Cortex of kidney (tissue), 1 donor: ENCODE measurements around the gene TRAF7.

ENCODE experiments used
- DNase-seq: peaks from one replicate; lab custom pipeline; 2025; lab: John Stamatoyannopoulos, UW

TRAF7 gene

GRCh38 chr16:2181952-2182351 is 26.4 kb downstream of the TRAF7 start:
- DNase-seq: no peak

- no peak for DNase-seq
Observed at GRCh38 chr16:2183671-2184070, 28.1 kb downstream of the TRAF7 start.

- no peak for DNase-seq
Observed at GRCh38 chr16:2184346-2184745, 28.8 kb downstream of the TRAF7 start.

- DNase-seq: no peak
Observed at GRCh38 chr16:2184962-2185361, 29.4 kb downstream of the TRAF7 start.

- no peak for DNase-seq
Observed at GRCh38 chr16:2186064-2186463, 30.5 kb downstream of the TRAF7 start.

- no peak for DNase-seq
Observed at GRCh38 chr16:2186505-2186904, 30.9 kb downstream of the TRAF7 start.

GRCh38 chr16:2187212-2187611 is 31.6 kb downstream of the TRAF7 start:
- DNase-seq: no peak

GRCh38 chr16:2188395-2188794 is 32.8 kb downstream of the TRAF7 start:
- DNase-seq: no peak

GRCh38 chr16:2189252-2189893 is 33.8 kb downstream of the TRAF7 start:
- no peak for DNase-seq

GRCh38 chr16:2190002-2190658 is 34.5 kb downstream of the TRAF7 start:
- no peak for DNase-seq

- DNase-seq: no peak
Observed at GRCh38 chr16:2190659-2191445, 35.3 kb downstream of the TRAF7 start.

- no peak for DNase-seq
Observed at GRCh38 chr16:2191446-2191706, 35.8 kb downstream of the TRAF7 start.

- DNase-seq: no peak
Observed at GRCh38 chr16:2194166-2194834, 38.7 kb downstream of the TRAF7 start.

GRCh38 chr16:2194852-2195321 is 39.3 kb downstream of the TRAF7 start:
- DNase-seq: no peak

- no peak for DNase-seq
Observed at GRCh38 chr16:2195322-2196161, 40.0 kb downstream of the TRAF7 start.

- no peak for DNase-seq
Observed at GRCh38 chr16:2196162-2196980, 40.8 kb downstream of the TRAF7 start, which contains the start of gene CASKIN1. Gene CASKIN1 (minus strand): TSS chr16:2196605. CDS start chr16:2196432, 173 bp downstream.

- DNase-seq: no peak
Observed at GRCh38 chr16:2196981-2197511, 41.5 kb downstream of the TRAF7 start.

GRCh38 chr16:2197765-2198164 is 42.2 kb downstream of the TRAF7 start:
- no peak for DNase-seq

- no peak for DNase-seq
Observed at GRCh38 chr16:2198283-2198682, 42.7 kb downstream of the TRAF7 start.

GRCh38 chr16:2199095-2199494 is 43.5 kb downstream of the TRAF7 start:
- no peak for DNase-seq
